GM18907 (cell line): ENCODE data around the gene SEC14L5.
A peak's percentile ranks its signal among the peaks of the same experiment; 100 is the strongest.
"Not testable (repeated sequence)": the region's sequence is repeated elsewhere in the genome, so short reads cannot be mapped to it uniquely, and the experiment has no call there.

Source experiments
- ATAC-seq: cut with Tn5 transposase; IDR thresholded peaks from one replicate; pipeline ENCODE4 v1.9.1; 2021; ENCODE audit warnings: mild to moderate bottlenecking, moderate library complexity; ENCODE audit not compliant: unreplicated experiment

The SEC14L5 gene

GRCh38 chr16:4929619-4930018 is 28.5 kb upstream of the SEC14L5 start:
- ATAC-seq: not testable (repeated sequence)

GRCh38 chr16:4931381-4931780 is 26.7 kb upstream of the SEC14L5 start:
- ATAC-seq: no peak

DNA sequence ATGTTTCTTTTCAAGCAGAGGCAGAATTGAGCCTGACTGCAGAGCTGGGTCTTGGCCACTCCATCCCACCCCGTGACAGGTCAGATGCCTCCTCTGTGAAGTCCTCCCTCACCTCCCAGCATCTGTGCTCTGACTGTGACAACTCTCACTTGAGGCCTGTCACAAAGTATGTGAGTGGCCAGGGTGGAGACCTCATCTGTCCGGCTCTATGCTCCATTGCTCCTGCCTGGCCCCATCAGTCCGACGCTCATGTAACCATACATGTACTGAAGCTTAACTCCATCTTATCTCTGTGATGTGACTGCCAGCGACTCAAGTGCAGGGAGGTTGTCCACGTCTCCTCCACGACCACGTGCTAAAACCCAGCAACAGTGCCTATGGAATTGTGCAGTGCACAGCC is 24.7 kb upstream of the SEC14L5 start:
- no peak for ATAC-seq

GRCh38 chr16:4933871-4934395 is 24.2 kb upstream of the SEC14L5 start:
- no peak for ATAC-seq

DNA sequence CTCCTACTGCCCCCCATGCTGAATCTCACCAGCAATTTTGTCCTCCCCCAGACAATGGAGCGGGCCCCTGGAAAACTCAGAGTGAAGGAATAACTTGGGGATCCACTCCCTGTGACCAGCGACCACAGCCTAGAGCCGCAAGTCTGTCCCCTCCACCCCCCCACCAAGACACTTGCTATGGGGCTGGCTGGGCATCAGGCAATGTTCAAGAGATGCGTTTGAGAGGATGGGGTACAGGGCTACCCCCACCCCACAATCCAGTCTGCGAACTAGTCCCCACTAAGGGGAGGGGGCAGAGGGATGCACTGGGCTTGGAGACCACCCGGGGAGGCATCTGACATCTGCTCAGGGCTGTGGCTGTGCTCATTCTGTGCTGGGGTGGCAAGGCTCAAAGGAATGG is 23.5 kb upstream of the SEC14L5 start:
- no peak for ATAC-seq

DNA sequence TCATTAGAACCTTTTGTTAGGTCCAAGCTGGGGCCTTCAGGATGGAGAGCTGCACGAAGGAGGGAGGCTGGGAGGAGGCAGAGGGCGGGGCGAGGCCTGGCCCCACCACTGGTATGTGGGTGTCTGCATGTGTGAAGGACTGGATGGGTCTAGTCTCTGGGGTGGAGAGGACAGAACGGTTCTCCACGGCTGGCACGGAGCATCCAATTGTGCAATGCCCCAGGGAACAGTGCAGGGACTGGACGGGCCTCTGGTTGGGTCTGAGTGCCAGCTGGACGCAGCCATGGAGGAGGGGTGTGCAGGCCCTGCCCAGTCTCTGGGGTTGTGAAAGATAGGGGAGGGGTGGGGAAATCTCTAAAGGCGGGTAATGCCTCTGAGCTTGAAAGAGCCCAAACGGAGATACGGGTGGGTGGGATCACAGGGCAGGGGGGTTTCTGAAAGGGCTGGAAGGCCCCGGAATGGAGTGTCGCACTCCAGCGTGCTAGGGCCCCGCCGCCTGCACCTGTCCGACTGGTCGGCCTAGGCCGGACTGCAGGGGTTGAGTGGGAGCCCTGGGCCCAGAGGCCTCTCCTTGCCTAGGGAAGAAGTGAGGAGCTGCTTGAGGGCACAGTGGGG is 22.8 kb upstream of the SEC14L5 start:
- ATAC-seq: no peak

GRCh38 chr16:4936181-4936990 is 21.7 kb upstream of the SEC14L5 start:
- no peak for ATAC-seq

GRCh38 chr16:4936991-4937781 is 20.9 kb upstream of the SEC14L5 start, which contains the start of gene PPL:
Gene PPL (minus strand): TSS chr16:4937148. CDS start chr16:4937045, 103 bp downstream.
- peak; percentile 40 for ATAC-seq

- no peak for ATAC-seq
Measured at GRCh38 chr16:4937782-4938682, 20.1 kb upstream of the SEC14L5 start.

DNA sequence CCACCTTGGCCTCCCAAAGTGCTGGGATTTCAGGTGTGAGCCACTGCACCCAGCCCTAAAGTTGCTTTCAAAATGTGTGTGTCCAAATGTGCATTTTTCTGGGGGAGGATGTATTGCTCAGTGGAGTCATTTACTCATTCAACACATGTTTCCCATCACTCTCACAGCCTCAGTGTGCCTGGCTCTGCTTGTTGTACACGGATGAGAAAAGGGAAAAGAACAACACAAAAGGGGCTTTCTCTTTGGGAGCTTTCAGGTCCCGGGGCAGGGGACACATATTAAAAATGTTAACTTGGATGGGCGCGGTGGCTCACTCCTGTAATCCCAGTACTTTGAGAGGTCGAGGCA is 19.5 kb upstream of the SEC14L5 start:
- ATAC-seq: no peak

- no peak for ATAC-seq
Measured at GRCh38 chr16:4940719-4941118, 17.4 kb upstream of the SEC14L5 start.

GRCh38 chr16:4942481-4942880 is 15.6 kb upstream of the SEC14L5 start:
- ATAC-seq: no peak

- ATAC-seq: no peak
Measured at GRCh38 chr16:4944333-4945281, 13.5 kb upstream of the SEC14L5 start.

DNA sequence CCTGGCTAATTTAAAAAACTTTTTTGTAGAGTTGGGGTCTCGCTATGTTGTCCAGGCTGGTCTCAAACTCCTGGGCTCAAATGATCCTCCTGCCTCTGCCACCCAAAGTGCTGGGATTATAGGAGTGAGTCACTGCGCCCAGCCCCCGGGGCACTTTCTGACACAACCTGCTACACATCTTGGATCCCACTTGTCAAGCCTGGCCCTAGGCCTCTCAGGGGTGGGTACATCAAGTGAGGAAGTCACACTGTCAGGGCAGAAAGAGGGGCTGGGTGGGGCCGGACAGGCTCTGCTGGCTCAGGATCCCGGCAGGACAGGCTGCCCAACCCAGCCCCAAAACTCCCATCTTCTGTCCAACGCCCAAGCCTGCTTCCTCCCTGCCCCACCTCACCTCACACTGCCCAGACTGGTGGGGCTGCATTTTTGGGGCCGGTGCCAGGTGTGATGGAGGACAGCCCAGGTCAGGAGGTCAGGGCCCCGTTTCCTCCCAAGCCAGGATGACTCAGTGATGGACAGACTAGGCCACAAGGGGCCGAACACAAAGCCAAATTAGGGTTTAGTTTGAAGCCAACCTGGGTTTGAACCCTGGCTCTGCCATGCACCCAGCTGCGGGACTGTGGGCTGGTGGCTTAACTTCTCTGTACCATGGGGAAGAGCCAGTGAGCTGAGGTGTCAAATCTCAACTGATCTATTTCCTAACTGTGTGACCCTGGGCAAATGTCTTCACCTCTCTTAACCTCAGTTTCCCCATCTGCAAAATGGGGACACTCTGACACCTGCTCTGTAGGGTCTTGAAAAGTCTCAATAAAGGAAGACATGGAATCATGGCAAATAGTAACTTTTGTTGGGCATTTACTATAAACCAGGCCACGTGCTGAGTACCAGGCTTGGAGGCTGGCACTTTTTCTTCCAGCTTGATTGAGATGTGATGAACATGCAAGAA is 12.3 kb upstream of the SEC14L5 start:
- no peak for ATAC-seq

DNA sequence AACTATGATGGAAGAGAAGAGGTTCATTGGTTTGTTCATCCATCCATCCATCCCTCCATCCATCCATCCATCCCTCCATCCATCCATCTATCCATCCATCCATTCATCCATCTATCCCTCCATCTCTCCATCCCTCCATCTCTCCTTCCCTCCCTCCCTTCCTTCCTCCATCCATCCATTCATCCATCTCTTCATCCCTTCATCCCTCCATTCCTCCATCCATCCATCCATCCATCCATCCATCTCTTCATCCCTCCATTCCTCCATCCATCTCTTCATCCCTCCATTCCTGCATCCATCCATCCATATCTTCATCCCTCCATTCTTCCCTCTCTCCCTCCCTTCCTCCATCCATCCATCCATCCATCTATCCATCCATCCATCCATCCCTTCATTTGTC is 11.2 kb upstream of the SEC14L5 start:
- no peak for ATAC-seq

DNA sequence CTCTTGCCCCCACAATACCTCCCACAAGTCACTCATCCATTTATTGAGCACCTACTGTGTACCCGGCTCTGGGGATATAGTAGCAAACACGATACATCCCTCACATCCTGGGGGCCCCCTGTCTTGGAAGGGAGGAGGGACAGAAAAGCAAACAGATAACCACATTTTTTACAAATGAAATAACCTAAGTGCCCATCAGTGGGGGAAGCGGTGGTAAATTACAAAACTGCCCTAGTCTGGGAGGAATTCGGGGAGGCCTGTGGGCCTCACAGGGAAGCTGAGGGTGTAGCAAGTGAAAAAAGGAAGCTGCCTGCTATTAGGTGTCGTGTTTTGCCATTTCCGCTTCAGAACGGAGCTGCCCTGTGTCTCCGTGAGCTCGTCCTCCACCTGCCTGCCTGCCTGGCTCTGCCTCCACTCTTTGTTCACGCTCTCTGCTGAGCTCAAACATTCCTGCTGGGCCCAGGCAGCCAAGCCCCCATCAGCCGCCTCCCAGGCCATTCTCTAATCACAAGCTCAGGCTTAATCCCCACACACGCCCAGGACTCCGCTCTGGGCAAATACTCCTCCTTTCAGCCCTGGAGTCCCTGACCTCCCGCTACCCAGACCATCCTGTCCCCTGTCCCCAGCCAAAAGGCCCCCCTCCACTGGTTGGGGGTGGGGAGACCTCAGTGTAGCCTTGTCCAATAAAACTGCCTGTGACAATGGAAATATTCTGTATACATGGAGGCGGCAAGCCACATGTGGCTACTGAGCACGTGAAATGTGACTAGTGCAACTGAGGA is 10.2 kb upstream of the SEC14L5 start:
- ATAC-seq: no peak
